Iris pigment epithelial cell (primary cell): ENCODE results near the gene SLC27A5.
"Not testable (repeated sequence)": the region's sequence is repeated elsewhere in the genome, so short reads cannot be mapped to it uniquely, and the experiment has no call there.

Experiments
- DNase-seq: peaks from one replicate; pipeline ENCODE4 v3.0.0-alpha.2; 2011; ENCODE audit warnings: low read depth

SLC27A5 gene

GRCh38 chr19:58550362-58551122, 38.8 kb upstream of the SLC27A5 start:
- no peak for DNase-seq

DNA sequence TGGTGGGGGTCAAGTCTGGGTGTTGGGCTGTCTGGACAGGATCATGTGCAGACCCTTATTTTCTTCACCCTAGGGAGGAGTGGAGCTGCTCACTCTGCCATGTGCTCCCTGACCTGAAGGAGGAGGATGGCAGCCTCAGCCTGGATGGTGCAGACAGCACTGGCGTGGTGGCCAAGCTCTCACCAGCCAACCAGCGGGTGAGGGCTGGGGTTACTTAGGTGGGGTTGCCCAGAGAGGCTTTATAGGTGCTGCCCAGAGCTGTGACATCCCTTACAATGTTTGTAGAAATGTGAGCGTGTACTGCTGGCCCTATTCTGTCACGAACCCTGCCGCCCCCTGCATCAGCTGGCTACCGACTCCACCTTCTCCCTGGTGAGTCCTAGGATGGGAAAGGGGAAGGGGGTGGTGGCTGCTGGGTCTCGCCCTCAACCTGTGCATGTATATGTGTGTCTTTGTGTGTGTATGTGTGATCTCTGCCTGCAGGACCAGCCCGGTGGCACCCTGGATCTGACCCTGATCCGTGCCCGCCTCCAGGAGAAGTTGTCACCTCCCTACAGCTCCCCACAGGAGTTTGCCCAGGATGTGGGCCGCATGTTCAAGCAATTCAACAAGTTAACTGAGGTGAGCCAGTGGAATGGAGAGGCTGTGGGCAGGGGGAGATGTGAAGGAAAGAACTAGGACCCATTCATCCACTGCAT, 38.0 kb upstream of the SLC27A5 start:
- DNase-seq: no peak

- DNase-seq: no peak
Measured at GRCh38 chr19:58548859-58549663, 37.3 kb upstream of the SLC27A5 start.

DNA sequence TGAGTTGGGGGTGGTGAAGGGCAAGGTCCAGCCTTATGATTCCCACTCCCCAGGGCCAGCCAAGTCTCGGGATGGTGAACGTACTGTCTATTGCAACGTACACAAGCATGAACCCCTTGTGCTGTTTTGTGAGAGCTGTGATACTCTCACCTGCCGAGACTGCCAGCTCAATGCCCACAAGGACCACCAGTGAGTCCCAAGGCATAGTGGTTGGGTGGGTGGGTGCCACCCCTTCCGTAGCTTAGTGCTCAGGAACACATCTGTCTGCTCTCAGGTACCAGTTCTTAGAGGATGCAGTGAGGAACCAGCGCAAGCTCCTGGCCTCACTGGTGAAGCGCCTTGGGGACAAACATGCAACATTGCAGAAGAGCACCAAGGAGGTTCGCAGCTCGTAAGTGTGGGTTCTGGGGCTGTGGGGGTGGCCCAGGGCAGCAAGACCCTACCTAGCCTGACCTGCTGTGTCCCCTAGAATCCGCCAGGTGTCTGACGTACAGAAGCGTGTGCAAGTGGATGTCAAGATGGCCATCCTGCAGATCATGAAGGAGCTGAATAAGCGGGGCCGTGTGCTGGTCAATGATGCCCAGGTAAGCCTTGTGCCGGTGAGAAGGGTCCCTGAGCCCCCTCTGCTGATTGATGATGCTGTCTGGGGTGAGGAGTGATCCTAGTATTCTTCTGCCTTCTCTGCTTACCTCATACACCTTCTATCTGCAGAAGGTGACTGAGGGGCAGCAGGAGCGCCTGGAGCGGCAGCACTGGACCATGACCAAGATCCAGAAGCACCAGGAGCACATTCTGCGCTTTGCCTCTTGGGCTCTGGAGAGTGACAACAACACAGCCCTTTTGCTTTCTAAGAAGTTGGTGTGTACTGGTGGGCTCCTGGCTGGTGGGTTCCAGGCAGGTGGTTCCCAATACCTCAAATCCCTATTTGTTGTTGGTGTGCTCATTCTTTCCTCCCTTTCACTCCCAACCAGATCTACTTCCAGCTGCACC, 35.8 kb upstream of the SLC27A5 start:
- DNase-seq: no peak

- no peak for DNase-seq
Measured at GRCh38 chr19:58546019-58546530, 34.3 kb upstream of the SLC27A5 start.

GRCh38 chr19:58545286-58546018, 33.7 kb upstream of the SLC27A5 start:
- peak; percentile 25 for DNase-seq

- DNase-seq: peak; percentile 55
Measured at GRCh38 chr19:58544591-58545285, 32.9 kb upstream of the SLC27A5 start.

GRCh38 chr19:58543826-58544590, 32.2 kb upstream of the SLC27A5 start, which contains the start of gene TRIM28:
TRIM28 (plus strand) TSS chr19:58544064; CDS start chr19:58544758, 694 bp downstream.
- peak; percentile 99 for DNase-seq

DNA sequence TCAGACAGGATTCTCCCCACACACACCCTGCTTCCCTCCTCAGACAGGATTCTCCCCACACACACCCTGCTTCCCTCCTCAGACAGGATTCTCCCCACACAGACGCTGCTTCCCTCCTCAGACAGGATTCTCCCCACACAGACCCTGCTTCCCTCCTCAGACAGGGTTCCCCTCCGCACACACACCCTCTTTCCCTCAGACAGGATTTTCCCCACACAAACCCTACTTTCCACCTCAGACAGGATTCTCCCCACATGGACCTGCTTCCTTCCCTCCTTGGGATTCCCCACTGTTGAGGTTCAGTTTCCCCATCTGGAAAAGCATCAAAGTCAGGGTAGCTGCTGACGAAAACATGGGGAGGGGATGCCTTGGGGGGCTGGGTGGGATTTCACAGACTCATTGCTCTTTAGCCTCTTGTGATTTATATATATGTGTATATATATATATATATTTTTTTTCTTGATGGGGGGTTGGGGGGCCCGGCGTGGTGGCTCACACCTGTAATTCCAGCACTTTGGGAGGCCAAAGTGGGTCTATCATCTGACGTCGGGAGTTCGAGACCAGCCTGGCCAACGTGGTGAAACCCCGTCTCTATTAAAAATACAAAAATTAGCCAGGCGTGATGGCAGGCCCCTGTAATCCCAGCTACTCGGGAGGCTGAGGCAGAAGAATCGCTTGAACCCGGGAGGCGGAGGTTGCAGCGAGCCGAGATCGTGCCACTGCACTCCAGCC, 31.0 kb upstream of the SLC27A5 start:
- DNase-seq: not testable (repeated sequence)

GRCh38 chr19:58539169-58539559, 27.4 kb upstream of the SLC27A5 start:
- not testable (repeated sequence) for DNase-seq

GRCh38 chr19:58538257-58539168, 26.7 kb upstream of the SLC27A5 start:
- no peak for DNase-seq

- DNase-seq: no peak
Measured at GRCh38 chr19:58536852-58537798, 25.3 kb upstream of the SLC27A5 start.

DNA sequence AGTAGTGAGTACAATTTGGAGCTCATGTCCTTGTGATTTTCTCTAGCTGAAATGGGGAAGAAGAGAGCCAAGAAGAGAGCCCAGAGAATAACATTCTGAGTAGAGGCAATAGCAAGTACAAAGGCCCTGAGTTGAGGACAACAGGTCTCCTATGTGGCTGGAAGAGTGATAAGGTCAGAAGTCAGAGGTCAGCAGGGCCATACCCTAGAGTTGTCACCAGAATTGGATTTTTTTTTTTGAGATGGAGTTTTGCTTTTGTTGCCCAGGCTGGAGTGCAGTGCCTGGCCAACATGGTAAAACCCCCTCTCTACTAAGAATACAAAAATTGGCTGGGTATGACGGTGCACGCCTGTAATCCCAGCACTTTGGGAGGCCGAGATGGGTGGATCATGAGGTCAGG, 24.1 kb upstream of the SLC27A5 start:
- no peak for DNase-seq

DNA sequence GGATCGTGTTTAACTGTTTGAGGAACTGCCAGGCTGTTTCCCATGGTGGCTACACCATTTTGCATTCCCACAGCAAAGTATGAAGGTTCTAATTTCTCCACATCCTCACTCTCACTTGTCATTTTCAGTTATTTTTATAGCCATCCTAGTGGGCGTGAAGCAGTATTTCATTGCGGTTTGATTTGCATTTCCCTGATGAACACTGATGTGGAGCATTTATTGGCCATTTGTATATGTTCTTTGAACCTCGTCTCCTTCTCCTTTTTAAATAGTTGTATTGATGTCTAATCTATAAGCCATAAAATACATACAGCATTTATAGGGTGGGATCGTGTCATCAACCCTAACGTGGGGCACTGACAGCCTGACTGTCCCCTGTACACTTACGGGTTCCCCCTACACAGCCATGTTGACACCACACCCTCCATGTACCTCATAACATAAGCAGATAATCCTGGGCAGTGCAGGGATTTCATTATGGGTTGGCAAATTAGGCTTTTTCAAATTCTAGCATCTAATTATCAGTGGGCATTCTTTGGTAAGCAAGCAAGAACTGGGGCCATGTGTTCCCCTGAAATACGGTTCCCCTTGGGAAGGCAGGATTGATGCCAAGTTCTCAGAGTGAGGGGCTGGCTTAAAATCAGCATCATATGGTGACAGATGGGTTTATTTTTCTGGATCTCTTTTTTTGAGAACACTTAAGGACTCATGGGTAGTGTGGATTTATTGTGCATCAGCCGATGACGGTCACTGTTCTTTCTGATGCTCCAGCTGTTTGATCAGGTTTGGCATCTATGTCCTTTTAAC, 19.4 kb upstream of the SLC27A5 start:
- DNase-seq: no peak

DNA sequence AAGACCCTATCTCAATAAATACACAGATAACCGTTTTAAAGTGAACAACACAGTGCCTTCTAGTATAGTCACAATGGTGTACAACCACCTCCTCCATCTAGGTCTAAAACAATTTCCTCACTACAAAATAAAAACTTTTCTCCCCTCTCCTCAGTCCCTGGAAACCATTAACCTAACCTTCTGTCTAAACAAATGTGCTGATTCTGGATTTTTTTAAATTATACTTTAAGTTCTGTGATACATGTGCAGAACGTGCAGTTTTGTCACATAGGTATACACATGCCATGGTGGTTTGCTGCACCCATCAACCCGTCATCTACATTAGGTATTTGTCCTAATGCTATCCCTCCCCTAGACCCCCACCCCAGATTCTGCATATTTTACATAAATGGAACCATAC, 17.6 kb upstream of the SLC27A5 start:
- DNase-seq: no peak
